Measurements from ENCODE around the gene TACC2.

Gene TACC2

DNA sequence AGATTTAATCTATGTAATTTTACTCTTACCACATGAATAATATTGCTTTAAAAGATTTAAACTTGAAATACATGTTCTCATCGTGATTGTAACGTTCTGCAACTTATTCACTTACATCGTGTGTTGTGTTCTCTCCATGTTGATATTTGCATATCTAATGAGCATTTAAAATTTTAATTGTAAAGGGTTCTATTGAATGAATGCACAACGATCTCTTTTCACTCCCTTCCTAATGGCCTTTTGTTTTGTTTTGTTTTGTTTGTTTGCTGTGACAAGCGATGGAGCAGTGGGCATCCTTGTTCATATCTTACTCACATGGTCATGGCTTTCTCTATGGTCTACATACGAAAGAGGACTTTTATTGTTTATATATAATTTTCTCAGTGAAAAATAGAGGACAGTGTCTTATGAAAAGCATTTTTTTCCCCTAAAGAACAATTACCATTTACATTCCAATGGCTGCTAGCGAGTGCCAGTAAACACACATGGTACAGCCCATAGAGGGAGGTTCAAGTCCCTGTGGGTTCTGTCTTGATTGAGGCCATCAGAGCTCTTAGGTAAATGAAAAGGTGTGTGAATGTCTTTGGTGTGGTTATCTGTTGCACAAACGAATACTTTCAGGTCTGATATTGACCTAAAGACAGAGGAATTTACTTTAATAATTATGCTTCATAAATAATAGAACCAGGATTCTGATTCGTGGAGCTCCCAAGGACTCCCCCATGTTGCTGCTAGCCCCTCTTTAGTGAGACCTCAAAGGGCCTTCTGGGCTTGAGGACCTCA is 314.5 kb downstream of the TACC2 start:
- H3K4me1 ChIP-seq (ENCODE audit: control insufficient read depth, insufficient read depth, low read length) = peaks cover 18% of the 10 kb centered on the region

More for the DNA sequence above, 314.5 kb downstream of the TACC2 start:
- Histone ChIP-seq H3K4me3 (ENCODE audit: low read length) (no peak overlapping the region), H3K36me3 (ENCODE audit: control insufficient read depth, insufficient read depth, low read length) (no peaks in the 10 kb centered on the region), H3K27me3 (ENCODE audit: control insufficient read depth, insufficient read depth, low read length) (peaks cover 3% of the 10 kb centered on the region), H3K9me3 (ENCODE audit: control insufficient read depth, low read length) (no peaks in the 10 kb centered on the region), H3K9ac (ENCODE audit: low read length) (no peak overlapping the region)

All from mucosa of stomach (tissue), 1 donor.